Neuronal stem cell (in vitro differentiated cells): ENCODE results near the gene EIF2AK3.

Source experiments
- DNase-seq: peaks from one replicate; pipeline ENCODE4 v3.0.0-alpha.2; 2013; ENCODE audit warnings: low spot score
- H2AFZ ChIP-seq: one replicate; pipeline ENCODE4 v1.6.1; 2013; ENCODE audit warnings: mild to moderate bottlenecking, low read length, inconsistent platforms
- H2AK5ac ChIP-seq: 2 replicates; pipeline ENCODE4 v1.6.1; 2013; ENCODE audit warnings: low read depth, mild to moderate bottlenecking, inconsistent platforms, low read length, moderate library complexity, mixed read lengths
- H2BK120ac ChIP-seq: 2 replicates; pipeline ENCODE4 v1.6.1; 2013; ENCODE audit warnings: low read depth, mild to moderate bottlenecking, inconsistent platforms, low read length, moderate library complexity, mixed read lengths
- H2BK12ac ChIP-seq: one replicate; pipeline ENCODE4 v1.6.1; 2013; ENCODE audit warnings: low read length, inconsistent platforms
- H2BK15ac ChIP-seq: 2 replicates; pipeline ENCODE4 v1.6.1; 2013; ENCODE audit warnings: mild to moderate bottlenecking, low read length, inconsistent platforms, mixed read lengths
- H2BK5ac ChIP-seq: one replicate; pipeline ENCODE4 v1.6.1; 2013; ENCODE audit warnings: inconsistent platforms, mild to moderate bottlenecking, low read length, moderate library complexity
- H3K14ac ChIP-seq: one replicate; pipeline ENCODE4 v1.6.1; 2013; ENCODE audit warnings: low read length, inconsistent platforms
- H3K18ac ChIP-seq: 2 replicates; pipeline ENCODE4 v1.6.1; 2013; ENCODE audit warnings: low read length, inconsistent platforms
- H3K23ac ChIP-seq: 2 replicates; pipeline ENCODE4 v1.6.1; 2013; ENCODE audit warnings: low read depth, mild to moderate bottlenecking, mixed read lengths, low read length, inconsistent platforms; ENCODE audit not compliant: poor library complexity
- H3K27ac ChIP-seq: replicated peaks from 3 replicates; pipeline ENCODE4 v1.5.1; 2013; ENCODE audit warnings: low read length, inconsistent platforms
- H3K27me3 ChIP-seq, 3 experiments: 2 replicates each; pipeline ENCODE4 v1.6.1; 2013; ENCODE audit warnings: low read length in 3 of 3, mild to moderate bottlenecking in 2 of 3, inconsistent platforms in 1 of 3, low read depth in 1 of 3, mixed read lengths in 1 of 3, moderate library complexity in 1 of 3; ENCODE audit not compliant: control insufficient read depth in 3 of 3, insufficient read depth in 3 of 3
- H3K36me3 ChIP-seq, 2 donors: replicated peaks in 1 of 2; 2 replicates each; pipeline ENCODE4 v1.6.1; 2013; ENCODE audit warnings: low read length in 2 of 2; ENCODE audit not compliant: control insufficient read depth in 2 of 2, insufficient read depth in 2 of 2
- H3K4ac ChIP-seq: 2 replicates; pipeline ENCODE4 v1.6.1; 2013; ENCODE audit warnings: inconsistent platforms, mild to moderate bottlenecking, low read length, moderate library complexity
- H3K4me1 ChIP-seq, 2 donors: 1 replicate in 1 of 2; 2 replicates in 1 of 2; pipeline ENCODE4 v1.6.1; 2013; ENCODE audit warnings: low read length in 2 of 2, low read depth in 1 of 2; ENCODE audit not compliant: control insufficient read depth in 2 of 2, insufficient read depth in 1 of 2
- H3K4me2 ChIP-seq: one replicate; pipeline ENCODE4 v1.6.1; 2013; ENCODE audit warnings: mild to moderate bottlenecking, low read length, inconsistent platforms; ENCODE audit not compliant: insufficient read depth, poor library complexity, severe bottlenecking
- H3K4me3 ChIP-seq, 2 donors: 2 replicates each; pipeline ENCODE4 v1.5.1; 2013; ENCODE audit warnings: low read length in 2 of 2, mild to moderate bottlenecking in 2 of 2, inconsistent platforms in 1 of 2, moderate library complexity in 1 of 2
- H3K79me1 ChIP-seq: one replicate; pipeline ENCODE4 v1.6.1; 2013; ENCODE audit warnings: low read depth, mild to moderate bottlenecking, inconsistent platforms, low read length, moderate library complexity
- H3K9ac ChIP-seq: one replicate; pipeline ENCODE4 v1.6.1; 2013; ENCODE audit warnings: mild to moderate bottlenecking, low read depth, low read length, inconsistent platforms; ENCODE audit not compliant: poor library complexity
- H3K9me3 ChIP-seq, 2 donors: replicated peaks in 1 of 2; 2 replicates each; pipeline versions ENCODE3 to v1.6.1; 2013; ENCODE audit warnings: low read length in 2 of 2, mild to moderate bottlenecking in 2 of 2, inconsistent platforms in 1 of 2, low read depth in 1 of 2, mixed read lengths in 1 of 2, moderate library complexity in 1 of 2; ENCODE audit not compliant: control insufficient read depth in 2 of 2, insufficient read depth in 1 of 2
- H4K8ac ChIP-seq: one replicate; pipeline ENCODE4 v1.6.1; 2013; ENCODE audit warnings: low read depth, mild to moderate bottlenecking, inconsistent platforms, low read length, moderate library complexity
- H4K91ac ChIP-seq: one replicate; pipeline ENCODE4 v1.6.1; 2013; ENCODE audit warnings: low read length, low read depth, mild to moderate bottlenecking, inconsistent platforms; ENCODE audit not compliant: poor library complexity
- WGBS, 2 donors: extraction: QIAGEN DNeasy Blood & Tissue Kit; methylation state at CpG; one replicate each; pipeline ENCODE4 v1.1.7; 2013; ENCODE audit warnings: missing lambda C conversion rate in 2 of 2, mixed read lengths in 1 of 2; ENCODE audit not compliant: insufficient read length in 2 of 2, insufficient replicate concordance in 1 of 2; ENCODE audit errors: extremely low coverage in 2 of 2; 5-methylcytosine and 5-hydroxymethylcytosine counted together

The EIF2AK3 gene

DNA sequence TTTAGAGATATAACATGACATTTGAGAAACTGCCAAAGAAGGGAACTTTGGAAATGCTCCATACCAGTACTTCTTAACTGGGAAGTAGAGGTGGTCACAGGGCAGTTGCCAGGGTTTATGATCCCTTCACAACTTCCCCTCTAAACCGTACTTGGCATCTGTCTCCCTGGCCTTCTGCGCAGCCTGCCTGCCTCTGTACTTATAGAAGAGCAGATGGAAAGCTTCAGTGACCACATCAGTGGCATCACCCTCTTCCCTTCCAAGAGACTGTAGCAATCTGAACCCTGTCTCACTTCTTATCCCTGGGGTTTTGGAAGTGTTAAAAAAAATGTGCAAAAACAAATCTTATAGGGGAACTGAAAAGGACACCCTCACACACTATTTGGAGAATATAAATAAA lies 64.1 kb downstream of the EIF2AK3 start:
- Histone ChIP-seq H3K9ac (no peak overlapping the region), H2BK12ac (no peak overlapping the region), H2AFZ (no peak overlapping the region), H3K27ac (no peak overlapping the region), H4K91ac (no peak overlapping the region), H3K18ac (no peak overlapping the region), H2BK15ac (no peak overlapping the region), H2BK5ac (no peak overlapping the region), H3K27me3 (no peaks in the 10 kb centered on the region), H3K4me3 (no peak overlapping the region), H2BK120ac (no peak overlapping the region), H3K23ac (no peak overlapping the region), H3K14ac (no peak overlapping the region), H2AK5ac (no peak overlapping the region), H4K8ac (no peak overlapping the region), H3K4me1 (no peaks in the 10 kb centered on the region), H3K9me3 (no peaks in the 10 kb centered on the region), H3K36me3 (peaks cover 2 to 40% of the 10 kb centered on the region in 2 donors), H3K4me2 (no peak overlapping the region), H3K79me1 (no peaks in the 10 kb centered on the region), H3K4ac (no peak overlapping the region)
- WGBS, 2 donors = no CpG with 5 or more reads among the region's 2 CpGs
- no peak for DNase-seq

DNA sequence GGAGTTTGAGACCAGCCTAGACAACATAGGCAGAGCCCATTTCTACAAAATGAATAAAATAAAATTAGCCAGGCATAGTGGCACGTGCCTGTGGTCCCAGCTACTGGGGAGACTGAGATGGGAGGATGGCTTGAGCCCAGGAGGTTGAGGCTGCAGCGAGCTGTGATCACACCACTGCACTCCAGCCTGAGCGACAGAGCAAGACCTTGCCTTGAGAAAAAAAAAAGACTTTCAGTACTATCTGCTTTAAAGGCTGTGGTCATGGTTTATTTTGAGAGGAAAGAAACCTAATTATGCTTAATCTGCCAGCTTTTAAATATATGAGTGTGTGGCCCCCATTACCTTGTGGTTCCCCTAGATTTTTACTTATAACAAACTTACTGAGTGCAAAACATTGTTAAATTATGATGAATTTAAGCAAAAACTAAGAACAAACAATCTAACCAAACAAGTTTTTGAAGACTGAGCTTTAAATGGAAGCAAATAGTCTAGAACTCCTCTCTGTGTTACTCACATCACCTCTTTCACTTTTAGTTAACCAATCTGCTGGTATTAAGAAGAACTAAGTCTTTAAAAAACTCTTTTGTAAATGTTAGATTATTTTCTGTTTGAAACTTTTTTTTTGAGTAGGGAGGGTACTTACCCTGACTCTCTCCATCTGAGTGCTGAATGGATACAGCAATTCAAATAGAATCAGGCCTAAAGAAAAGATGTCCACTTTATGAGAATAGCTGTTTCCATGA lies 65.4 kb downstream of the EIF2AK3 start:
- no peak overlapping the region for H2BK5ac ChIP-seq
- H3K27ac ChIP-seq = no peak overlapping the region
- no peak overlapping the region for H3K14ac ChIP-seq
- H3K4me2 ChIP-seq = no peak overlapping the region
- WGBS, 2 donors = no CpG with 5 or more reads among the region's 3 CpGs
- H2BK120ac ChIP-seq = no peak overlapping the region
- no peak overlapping the region for H3K9ac ChIP-seq
- H3K27me3 ChIP-seq = no peaks in the 10 kb centered on the region
- H2BK12ac ChIP-seq = no peak overlapping the region
- H3K23ac ChIP-seq = no peak overlapping the region
- H3K4ac ChIP-seq = no peak overlapping the region
- no peaks in the 10 kb centered on the region for H3K4me1 ChIP-seq
- no peaks in the 10 kb centered on the region for H3K79me1 ChIP-seq
- no peak overlapping the region for H4K91ac ChIP-seq
- no peak overlapping the region for H2AFZ ChIP-seq
- H2AK5ac ChIP-seq = no peak overlapping the region
- no peak overlapping the region for H4K8ac ChIP-seq
- H3K18ac ChIP-seq = no peak overlapping the region
- peaks cover 3 to 47% of the 10 kb centered on the region in 2 donors for H3K36me3 ChIP-seq
- no peak overlapping the region for H3K4me3 ChIP-seq
- DNase-seq = no peak
- H2BK15ac ChIP-seq = no peak overlapping the region
- H3K9me3 ChIP-seq = no peaks in the 10 kb centered on the region

DNA sequence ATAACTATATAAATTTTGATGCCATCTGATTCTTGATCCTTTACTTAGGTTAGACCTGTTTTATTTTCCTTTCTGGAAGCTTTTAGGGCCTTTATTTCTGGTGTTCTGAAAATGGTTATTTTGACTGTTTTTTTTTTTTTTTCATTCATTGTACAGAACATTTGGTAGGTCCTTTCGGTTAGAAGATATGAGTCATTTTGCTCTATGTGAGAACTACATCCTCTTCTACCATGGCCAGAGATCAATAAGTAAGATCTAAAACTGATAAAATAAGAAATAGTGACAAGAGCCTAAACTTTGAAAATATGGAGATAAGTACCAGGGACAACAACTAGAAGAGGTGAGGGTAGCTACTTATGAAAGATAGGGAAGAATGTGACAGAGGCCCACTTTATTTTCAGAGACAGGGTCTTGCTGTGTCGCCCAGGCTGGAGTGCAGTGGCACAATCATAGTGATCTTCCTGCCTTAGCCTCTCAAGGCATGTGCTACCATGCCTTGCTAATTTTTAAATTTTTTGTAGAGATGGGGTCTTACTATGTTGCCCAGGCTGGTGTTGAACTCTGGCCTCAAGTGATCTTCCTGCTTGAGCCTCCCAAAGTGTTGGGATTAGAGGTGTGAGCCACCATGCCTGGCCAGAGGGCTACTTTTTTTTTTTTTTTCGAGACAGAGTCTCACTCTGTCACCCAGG lies 66.5 kb downstream of the EIF2AK3 start:
- H3K9ac ChIP-seq = no peak overlapping the region
- H3K9me3 ChIP-seq = no peaks in the 10 kb centered on the region
- no CpG with 5 or more reads among the region's 3 CpGs for WGBS, 2 donors
- no peak overlapping the region for H2BK120ac ChIP-seq
- no peak overlapping the region for H3K18ac ChIP-seq
- H3K4me1 ChIP-seq = no peaks in the 10 kb centered on the region
- H3K4ac ChIP-seq = no peak overlapping the region
- H2BK12ac ChIP-seq = no peak overlapping the region
- H4K8ac ChIP-seq = no peak overlapping the region
- peaks cover 3 to 54% of the 10 kb centered on the region in 2 donors for H3K36me3 ChIP-seq
- no peak overlapping the region for H3K23ac ChIP-seq
- H2AK5ac ChIP-seq = no peak overlapping the region
- H2AFZ ChIP-seq = no peak overlapping the region
- H3K4me2 ChIP-seq = no peak overlapping the region
- no peak overlapping the region for H3K14ac ChIP-seq
- H3K79me1 ChIP-seq = no peaks in the 10 kb centered on the region
- H3K27ac ChIP-seq = no peak overlapping the region
- no peaks in the 10 kb centered on the region for H3K27me3 ChIP-seq
- H4K91ac ChIP-seq = no peak overlapping the region
- H2BK15ac ChIP-seq = no peak overlapping the region
- H2BK5ac ChIP-seq = no peak overlapping the region
- H3K4me3 ChIP-seq = no peak overlapping the region
- no peak for DNase-seq

DNA sequence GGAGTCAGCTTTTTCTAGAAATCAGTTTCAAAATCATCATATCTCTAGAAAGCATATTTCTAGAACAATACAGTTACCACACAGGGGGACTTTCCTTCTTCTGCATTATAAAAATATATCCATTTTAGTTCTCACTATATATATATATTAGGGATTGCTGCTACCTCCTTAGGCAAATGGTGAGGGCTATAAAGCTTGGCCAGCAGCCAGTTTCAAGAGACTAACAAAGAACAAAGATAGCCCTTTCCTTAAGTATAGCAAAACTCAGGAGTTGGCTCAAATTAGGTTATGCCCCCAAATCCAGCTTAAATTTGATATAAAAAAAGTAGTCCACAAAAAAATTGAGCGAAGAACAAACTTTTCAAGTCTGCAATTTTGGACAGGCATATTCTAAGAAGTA lies 70.0 kb downstream of the EIF2AK3 start:
- Histone ChIP-seq H3K23ac (no peak overlapping the region), H2BK5ac (no peak overlapping the region), H3K79me1 (no peaks in the 10 kb centered on the region), H3K4me1 (peaks cover 0 to 1% of the 10 kb centered on the region in 2 donors), H2BK120ac (no peak overlapping the region), H2AK5ac (no peak overlapping the region), H2BK12ac (no peak overlapping the region), H3K14ac (no peak overlapping the region), H3K4ac (no peak overlapping the region), H3K9me3 (no peaks in the 10 kb centered on the region), H3K27ac (no peak overlapping the region), H2BK15ac (no peak overlapping the region), H3K4me3 (no peak overlapping the region), H2AFZ (no peak overlapping the region), H3K9ac (no peak overlapping the region), H3K36me3 (peaks cover 2 to 54% of the 10 kb centered on the region in 2 donors), H3K27me3 (no peaks in the 10 kb centered on the region), H3K18ac (no peak overlapping the region), H4K91ac (no peak overlapping the region), H3K4me2 (no peak overlapping the region), H4K8ac (no peak overlapping the region)
- no CpG with 5 or more reads among the region's 1 CpG for WGBS, 2 donors
- no peak for DNase-seq
